HepG2 (cell line): Measurements from ENCODE around the gene RPS17. TPM values are rescaled to one million over a fixed set of nuclear protein-coding genes. Genes with fewer than 3 reads are reported as not detected.

ENCODE experiments used
- ASH2L ChIP-seq: fragments of 300-600, 200-600 bp; sonication (generic); IDR thresholded peaks from 2 replicates; pipeline ENCODE4 v1.7.0; 2017; ENCODE audit warnings: low read depth, mild to moderate bottlenecking, moderate library complexity, mixed read lengths, low read length; ENCODE audit not compliant: insufficient read length
- BCL6 ChIP-seq: IDR thresholded peaks from 2 replicates; pipeline ENCODE4 v1.6.1; 2016; ENCODE audit warnings: missing genetic modification reagents, missing compliant biosample characterization
- DR1 ChIP-seq: sonication (generic); formaldehyde crosslinking; IDR thresholded peaks from 2 replicates; pipeline ENCODE4 v1.8.0; 2021; ENCODE audit warnings: mild to moderate bottlenecking, missing genetic modification reagents, inconsistent platforms
- JUN ChIP-seq: sonication (generic); formaldehyde crosslinking; IDR thresholded peaks from 2 replicates; pipeline ENCODE4 v1.4.0; 2020; ENCODE audit warnings: mild to moderate bottlenecking, missing genetic modification reagents
- KLF13 ChIP-seq: sonication (generic); formaldehyde crosslinking; IDR thresholded peaks from 2 replicates; pipeline ENCODE4 v1.4.0; 2020; ENCODE audit warnings: mild to moderate bottlenecking, missing genetic modification reagents
- MEIS1 ChIP-seq: sonication (generic); formaldehyde crosslinking; IDR thresholded peaks from 2 replicates; pipeline ENCODE4 v1.9.0; 2021; ENCODE audit warnings: mild to moderate bottlenecking, missing genetic modification reagents, moderate library complexity, borderline replicate concordance
- PCBP1 ChIP-seq: fragments of 200-400 bp; formaldehyde crosslinking; IDR thresholded peaks from 2 replicates; pipeline ENCODE4 v1.6.1; 2017; ENCODE audit warnings: mild to moderate bottlenecking, low read depth, low read length, borderline replicate concordance
- RARA ChIP-seq: IDR thresholded peaks from 2 replicates; pipeline ENCODE4 v1.6.1; 2016; ENCODE audit warnings: missing genetic modification reagents, missing compliant biosample characterization
- TAF15 ChIP-seq: fragments of 200-400 bp; formaldehyde crosslinking; IDR thresholded peaks from one replicate; pipeline ENCODE4 v1.6.1; 2018; ENCODE audit warnings: mild to moderate bottlenecking, low read depth, low read length; ENCODE audit not compliant: poor library complexity, severe bottlenecking
- TCF7 ChIP-seq: sonication (generic); IDR thresholded peaks from 2 replicates; pipeline ENCODE4 v1.6.1; 2016; ENCODE audit warnings: antibody characterized with exemption, low read depth
- U2AF2 ChIP-seq: fragments of 200-400 bp; formaldehyde crosslinking; IDR thresholded peaks from 2 replicates; pipeline ENCODE4 v1.6.1; 2017; ENCODE audit warnings: low read depth, mild to moderate bottlenecking, low read length
- ZNF225 ChIP-seq: sonication (generic); formaldehyde crosslinking; IDR thresholded peaks from 2 replicates; pipeline ENCODE4 v1.4.0; 2020; ENCODE audit warnings: mild to moderate bottlenecking, missing genetic modification reagents
- ZNF281 ChIP-seq: sonication (generic); formaldehyde crosslinking; IDR thresholded peaks from 2 replicates; pipeline ENCODE4 v1.4.0; 2020; ENCODE audit warnings: missing genetic modification reagents, borderline replicate concordance
- ZNF33B ChIP-seq: sonication (generic); formaldehyde crosslinking; IDR thresholded peaks from 2 replicates; pipeline ENCODE4 v1.5.1; 2020; ENCODE audit warnings: mild to moderate bottlenecking, missing genetic modification reagents
- ZNF598 ChIP-seq: sonication (generic); formaldehyde crosslinking; IDR thresholded peaks from 2 replicates; pipeline ENCODE4 v1.5.1; 2020; ENCODE audit warnings: mild to moderate bottlenecking, missing genetic modification reagents, borderline replicate concordance
- ZNF629 ChIP-seq: sonication (generic); formaldehyde crosslinking; conservative IDR thresholded peaks from 2 replicates; pipeline ENCODE4 v1.5.0; 2020; ENCODE audit warnings: missing genetic modification reagents
- ZNF761 ChIP-seq: sonication (generic); formaldehyde crosslinking; conservative IDR thresholded peaks from 2 replicates; pipeline ENCODE4 v1.4.0; 2020; ENCODE audit warnings: mild to moderate bottlenecking, missing genetic modification reagents
- polyA plus RNA-seq, 8 experiments: library from polyadenylated mRNA; depleted of rRNA in 3 of 8; stranded (reverse) in 7 of 8; unstranded in 1 of 8; fragments of >200 nt; fragmentation: Illumina TruSeq in 4 of 8; extraction: Trizol in 4 of 8; gene quantifications; 2 replicates each; pipeline versions ENCODE4 v1.2.1 to v1.2.3, GENCODE V29; 2011 to 2016; ENCODE audit warnings: low read depth in 4 of 8, missing spikeins in 1 of 8, mixed read lengths in 1 of 8; ENCODE audit not compliant: insufficient read depth in 1 of 8
- total RNA-seq, 5 experiments: library from RNA; depleted of rRNA; stranded (reverse); fragments of >200 nt; fragmentation: Illumina TruSeq; extraction: Trizol; gene quantifications; 2 replicates each; pipeline ENCODE4 v1.2.3, GENCODE V29; 2016; ENCODE audit warnings: low read depth in 1 of 5
- TF ChIP-seq, protein P1 (sequence below): sonication (generic); formaldehyde crosslinking; IDR thresholded peaks from 2 replicates; pipeline ENCODE4 v1.5.0; 2020; ENCODE audit warnings: mild to moderate bottlenecking, missing genetic modification reagents, borderline replicate concordance
- TF ChIP-seq, protein P2 (sequence below): sonication (generic); formaldehyde crosslinking; IDR thresholded peaks from 2 replicates; pipeline ENCODE4 v1.4.0; 2020; ENCODE audit warnings: missing genetic modification reagents

Gene RPS17
- total and polyA plus RNA-seq, 2 of the 13 experiments (the other 11 are each of a cell fraction or from before 2014, with no cell fraction given) = 2,570 to 5,021 TPM

DNA sequence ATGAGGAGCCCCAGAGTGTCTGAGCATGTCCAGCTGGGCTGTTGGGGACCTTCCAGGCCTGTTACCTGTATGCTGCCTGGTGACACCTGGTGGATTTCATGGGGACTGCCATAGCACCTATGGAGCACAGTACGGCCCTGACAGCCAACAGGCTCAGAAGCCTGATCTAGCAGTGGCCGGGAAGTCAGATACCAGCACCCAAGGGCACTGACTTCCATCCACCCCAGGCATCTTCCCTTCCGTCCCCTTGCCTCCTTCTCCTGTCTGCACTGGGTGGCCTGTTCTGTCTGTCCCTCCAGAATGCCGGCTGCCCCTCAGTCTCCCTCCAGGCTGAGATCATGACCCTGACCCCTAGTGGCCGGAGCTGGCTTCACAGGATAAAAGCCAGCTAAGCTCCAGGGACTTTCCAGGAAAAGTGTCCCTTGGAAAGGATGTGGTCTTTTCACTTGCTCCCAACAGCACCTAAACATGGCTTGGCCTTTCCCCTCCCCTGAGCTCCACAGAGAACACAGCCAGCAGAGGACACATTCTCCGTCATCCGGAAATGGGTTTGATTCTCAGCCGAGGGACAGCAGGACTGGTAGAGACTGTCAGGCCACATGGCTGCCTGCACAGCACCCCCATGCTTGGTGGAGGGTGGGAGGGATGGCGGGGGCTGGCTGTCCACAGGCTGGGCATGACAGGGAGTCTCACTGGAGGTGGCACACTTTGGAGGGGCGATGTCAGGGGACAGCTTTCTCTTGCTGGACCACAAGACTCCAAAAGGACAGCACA is 9.5 kb downstream of the RPS17 start (continued):
- TF ChIP-seq ASH2L (no peak), ZNF281 (CRISPR knock-in tag) (no peak), MEIS1 (CRISPR knock-in tag) (0 out of 2 replicates have a peak, but pooled peaks have one; percentile 54), KLF13 (CRISPR knock-in tag) (no peak), DR1 (CRISPR knock-in tag) (no peak), U2AF2 (no peak), ZNF761 (CRISPR knock-in tag) (0 out of 2 replicates have a peak, but pooled peaks have one; percentile 63), TCF7 (no peak), TAF15 (no peak), ZNF598 (CRISPR knock-in tag) (no peak), RARA (no peak), JUN (0 out of 2 replicates have a peak, but pooled peaks have one; percentile 25), BCL6 (CRISPR knock-in tag) (peak; percentile 91), ZNF629 (CRISPR knock-in tag) (no peak), ZNF225 (CRISPR knock-in tag) (0 out of 2 replicates have a peak, but pooled peaks have one; percentile 36), ZNF33B (CRISPR knock-in tag) (no peak), PCBP1 (no peak)
- TF ChIP-seq, protein P1, sequence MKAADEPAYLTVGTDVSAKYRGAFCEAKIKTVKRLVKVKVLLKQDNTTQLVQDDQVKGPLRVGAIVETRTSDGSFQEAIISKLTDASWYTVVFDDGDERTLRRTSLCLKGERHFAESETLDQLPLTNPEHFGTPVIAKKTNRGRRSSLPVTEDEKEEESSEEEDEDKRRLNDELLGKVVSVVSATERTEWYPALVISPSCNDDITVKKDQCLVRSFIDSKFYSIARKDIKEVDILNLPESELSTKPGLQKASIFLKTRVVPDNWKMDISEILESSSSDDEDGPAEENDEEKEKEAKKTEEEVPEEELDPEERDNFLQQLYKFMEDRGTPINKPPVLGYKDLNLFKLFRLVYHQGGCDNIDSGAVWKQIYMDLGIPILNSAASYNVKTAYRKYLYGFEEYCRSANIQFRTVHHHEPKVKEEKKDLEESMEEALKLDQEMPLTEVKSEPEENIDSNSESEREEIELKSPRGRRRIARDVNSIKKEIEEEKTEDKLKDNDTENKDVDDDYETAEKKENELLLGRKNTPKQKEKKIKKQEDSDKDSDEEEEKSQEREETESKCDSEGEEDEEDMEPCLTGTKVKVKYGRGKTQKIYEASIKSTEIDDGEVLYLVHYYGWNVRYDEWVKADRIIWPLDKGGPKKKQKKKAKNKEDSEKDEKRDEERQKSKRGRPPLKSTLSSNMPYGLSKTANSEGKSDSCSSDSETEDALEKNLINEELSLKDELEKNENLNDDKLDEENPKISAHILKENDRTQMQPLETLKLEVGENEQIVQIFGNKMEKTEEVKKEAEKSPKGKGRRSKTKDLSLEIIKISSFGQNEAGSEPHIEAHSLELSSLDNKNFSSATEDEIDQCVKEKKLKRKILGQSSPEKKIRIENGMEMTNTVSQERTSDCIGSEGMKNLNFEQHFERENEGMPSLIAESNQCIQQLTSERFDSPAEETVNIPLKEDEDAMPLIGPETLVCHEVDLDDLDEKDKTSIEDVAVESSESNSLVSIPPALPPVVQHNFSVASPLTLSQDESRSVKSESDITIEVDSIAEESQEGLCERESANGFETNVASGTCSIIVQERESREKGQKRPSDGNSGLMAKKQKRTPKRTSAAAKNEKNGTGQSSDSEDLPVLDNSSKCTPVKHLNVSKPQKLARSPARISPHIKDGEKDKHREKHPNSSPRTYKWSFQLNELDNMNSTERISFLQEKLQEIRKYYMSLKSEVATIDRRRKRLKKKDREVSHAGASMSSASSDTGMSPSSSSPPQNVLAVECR (CRISPR knock-in tag) = peak; percentile 43; the same call in 1 of the 2 replicates
- TF ChIP-seq, protein P2, sequence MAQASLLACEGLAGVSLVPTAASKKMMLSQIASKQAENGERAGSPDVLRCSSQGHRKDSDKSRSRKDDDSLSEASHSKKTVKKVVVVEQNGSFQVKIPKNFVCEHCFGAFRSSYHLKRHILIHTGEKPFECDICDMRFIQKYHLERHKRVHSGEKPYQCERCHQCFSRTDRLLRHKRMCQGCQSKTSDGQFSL (CRISPR knock-in tag) = no peak
